Keratinocyte (primary cell): ENCODE data around the gene KBTBD2.

Experiments
- EZH2 ChIP-seq: IDR thresholded peaks from one replicate; pipeline ENCODE4 v1.6.1; 2012; ENCODE audit warnings: inconsistent platforms, mild to moderate bottlenecking, low read length, moderate library complexity
- TF ChIP-seq, protein P1 (sequence below), 3 experiments: IDR thresholded peaks in 1 of 3; conservative IDR thresholded peaks in 1 of 3; optimal IDR thresholded peaks in 1 of 3; 2 replicates in 2 of 3; 3 replicates in 1 of 3; pipeline versions ENCODE3 to v1.5.1; 2011; ENCODE audit warnings: low read length in 3 of 3, mild to moderate bottlenecking in 3 of 3, moderate library complexity in 2 of 3, control low read depth in 1 of 3, inconsistent platforms in 1 of 3; ENCODE audit not compliant: insufficient read depth in 2 of 3; ENCODE audit errors: extremely low read depth in 1 of 3

DNA sequence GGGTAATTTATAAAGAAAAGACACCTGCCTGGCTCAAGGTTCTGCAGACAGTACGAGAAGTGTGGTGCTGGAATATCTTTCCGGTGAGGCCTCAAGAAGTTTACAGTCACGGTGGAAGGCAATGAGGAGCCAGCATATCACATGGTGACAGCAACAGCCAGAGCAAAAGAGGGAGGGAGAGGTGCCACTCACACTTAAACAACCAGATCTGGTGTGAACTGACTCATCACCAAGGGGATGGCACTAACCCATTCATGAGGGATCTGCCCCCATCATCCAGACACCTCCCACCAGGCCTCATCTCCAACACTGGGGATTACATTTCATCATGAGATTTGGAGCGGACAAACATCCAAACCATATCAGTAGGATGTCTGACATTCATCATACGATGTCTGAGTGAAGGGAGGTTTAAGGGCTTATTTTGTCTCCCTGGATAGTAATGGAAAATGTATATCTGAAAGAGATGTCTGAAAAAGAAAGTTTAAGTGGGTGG is 23.5 kb upstream of the KBTBD2 start:
- TF ChIP-seq, protein P1, sequence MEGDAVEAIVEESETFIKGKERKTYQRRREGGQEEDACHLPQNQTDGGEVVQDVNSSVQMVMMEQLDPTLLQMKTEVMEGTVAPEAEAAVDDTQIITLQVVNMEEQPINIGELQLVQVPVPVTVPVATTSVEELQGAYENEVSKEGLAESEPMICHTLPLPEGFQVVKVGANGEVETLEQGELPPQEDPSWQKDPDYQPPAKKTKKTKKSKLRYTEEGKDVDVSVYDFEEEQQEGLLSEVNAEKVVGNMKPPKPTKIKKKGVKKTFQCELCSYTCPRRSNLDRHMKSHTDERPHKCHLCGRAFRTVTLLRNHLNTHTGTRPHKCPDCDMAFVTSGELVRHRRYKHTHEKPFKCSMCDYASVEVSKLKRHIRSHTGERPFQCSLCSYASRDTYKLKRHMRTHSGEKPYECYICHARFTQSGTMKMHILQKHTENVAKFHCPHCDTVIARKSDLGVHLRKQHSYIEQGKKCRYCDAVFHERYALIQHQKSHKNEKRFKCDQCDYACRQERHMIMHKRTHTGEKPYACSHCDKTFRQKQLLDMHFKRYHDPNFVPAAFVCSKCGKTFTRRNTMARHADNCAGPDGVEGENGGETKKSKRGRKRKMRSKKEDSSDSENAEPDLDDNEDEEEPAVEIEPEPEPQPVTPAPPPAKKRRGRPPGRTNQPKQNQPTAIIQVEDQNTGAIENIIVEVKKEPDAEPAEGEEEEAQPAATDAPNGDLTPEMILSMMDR (optimal IDR thresholded peaks at IDR 0.05 in 1 of 3, IDR thresholded peaks at IDR 0.05 in 1 of 3, conservative IDR thresholded peaks at IDR 0.05 in 1 of 3; ENCODE audit: extremely low read depth in 1 of 3, insufficient read depth in 2 of 3, low read length in 3 of 3): no peak
- TF ChIP-seq EZH2: no peak
